22Rv1 (cell line): Measurements from ENCODE around the gene OR6C4.

Experiments
- ZFX ChIP-seq: fragments of 450-650 bp; IDR thresholded peaks from 2 replicates; pipeline ENCODE4 v1.6.1; 2017; ENCODE audit warnings: antibody characterized with exemption, borderline replicate concordance
- TF ChIP-seq, protein P1 (sequence below): fragments of 450-650 bp; IDR thresholded peaks from 2 replicates; pipeline ENCODE4 v1.5.1; 2017; ENCODE audit warnings: mild to moderate bottlenecking

DNA sequence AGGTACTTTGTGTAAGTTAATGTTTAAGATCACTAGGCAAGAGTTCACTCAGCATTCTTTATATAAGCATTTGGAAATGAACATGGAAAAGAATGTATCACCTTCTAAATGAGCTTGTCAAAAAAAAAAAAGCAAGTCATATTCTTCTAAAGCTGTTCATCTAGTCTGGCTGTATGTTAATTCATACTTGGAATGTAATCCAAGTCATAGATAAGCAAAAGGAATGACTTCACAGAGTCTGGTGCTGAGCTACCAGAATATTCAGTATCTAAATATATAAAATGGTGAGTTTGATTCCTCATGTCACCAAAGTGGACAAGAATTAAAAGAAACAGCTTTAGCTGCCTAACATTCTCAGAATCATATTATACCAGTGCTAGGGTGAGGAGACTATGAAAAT is 4.9 kb downstream of the OR6C4 start:
- TF ChIP-seq, protein P1, sequence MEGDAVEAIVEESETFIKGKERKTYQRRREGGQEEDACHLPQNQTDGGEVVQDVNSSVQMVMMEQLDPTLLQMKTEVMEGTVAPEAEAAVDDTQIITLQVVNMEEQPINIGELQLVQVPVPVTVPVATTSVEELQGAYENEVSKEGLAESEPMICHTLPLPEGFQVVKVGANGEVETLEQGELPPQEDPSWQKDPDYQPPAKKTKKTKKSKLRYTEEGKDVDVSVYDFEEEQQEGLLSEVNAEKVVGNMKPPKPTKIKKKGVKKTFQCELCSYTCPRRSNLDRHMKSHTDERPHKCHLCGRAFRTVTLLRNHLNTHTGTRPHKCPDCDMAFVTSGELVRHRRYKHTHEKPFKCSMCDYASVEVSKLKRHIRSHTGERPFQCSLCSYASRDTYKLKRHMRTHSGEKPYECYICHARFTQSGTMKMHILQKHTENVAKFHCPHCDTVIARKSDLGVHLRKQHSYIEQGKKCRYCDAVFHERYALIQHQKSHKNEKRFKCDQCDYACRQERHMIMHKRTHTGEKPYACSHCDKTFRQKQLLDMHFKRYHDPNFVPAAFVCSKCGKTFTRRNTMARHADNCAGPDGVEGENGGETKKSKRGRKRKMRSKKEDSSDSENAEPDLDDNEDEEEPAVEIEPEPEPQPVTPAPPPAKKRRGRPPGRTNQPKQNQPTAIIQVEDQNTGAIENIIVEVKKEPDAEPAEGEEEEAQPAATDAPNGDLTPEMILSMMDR: no peak
- no peak for TF ChIP-seq ZFX
